Right ventricle myocardium inferior (tissue), 1 donor: ENCODE data around the gene MIB2. TPM values are rescaled to one million over a fixed set of nuclear protein-coding genes. Genes with fewer than 3 reads are reported as not detected.
A peak's percentile ranks its signal among the peaks of the same experiment; 100 is the strongest.

Experiments
- ATAC-seq: fragments of 200-7000 bp; cut with Tn5 transposase; one replicate; pipeline ENCODE4 v1.9.1; 2020; ENCODE audit warnings: mild to moderate bottlenecking, moderate library complexity
- DNase-seq: peaks from one replicate; pipeline ENCODE4 v3.0.0; 2021; ENCODE audit errors: missing footprints
- intact Hi-C: fragments of 100-400 bp; cut with DNase I; formaldehyde crosslinking; loops from one replicate; pipeline ENCODE4 v1.11.0; 2022
- total RNA-seq: library from RNA; stranded (reverse); fragmentation: NEBNext Ultra II Directional; extraction: Animal tissue kit (Norgen Biotek cat#: 25700); gene quantifications from one replicate; pipeline ENCODE4 v1.2.1, GENCODE V29; 2021
- donor health status: DM: no; HTN: yes; CAD: no; lungs with severe emphysema.

MIB2 gene
- total RNA-seq, 1 donor from 2014 or later: 103 TPM

GRCh38 chr1:1596493-1597274, 18.6 kb upstream of the MIB2 start:
- no peak for ATAC-seq
- intact Hi-C loops: no loop called here
- DNase-seq: no peak

GRCh38 chr1:1597275-1597930, 17.9 kb upstream of the MIB2 start:
- DNase-seq (no peak), ATAC-seq (peak; percentile 31)
- intact Hi-C loops: no loop called here

- intact Hi-C loops: no loop called here
- DNase-seq: no peak
- ATAC-seq: no peak
These were observed 17.1 kb upstream of the MIB2 start for GRCh38 chr1:1598051-1598719.

- intact Hi-C loops: no loop called here
- ATAC-seq (no peak), DNase-seq (no peak)
These were observed 16.6 kb upstream of the MIB2 start for GRCh38 chr1:1598720-1599029.

- intact Hi-C loops: no loop called here
- DNase-seq (peak; percentile 64), ATAC-seq (no peak)
These were observed 16.0 kb upstream of the MIB2 start for GRCh38 chr1:1599030-1599934.

- DNase-seq: peak; percentile 63
- intact Hi-C loops: no loop called here
- no peak for ATAC-seq
These were observed 15.1 kb upstream of the MIB2 start, which contains the start of gene FNDC10 for GRCh38 chr1:1599935-1600860. Gene FNDC10 (minus strand): TSS chr1:1600135. CDS start chr1:1600015, 120 bp downstream.

- intact Hi-C loops: no loop called here
- DNase-seq (no peak), ATAC-seq (no peak)
These were observed 14.3 kb upstream of the MIB2 start for GRCh38 chr1:1600861-1601563.

GRCh38 chr1:1601564-1602303, 13.6 kb upstream of the MIB2 start:
- ATAC-seq: no peak
- intact Hi-C loops: no loop called here
- DNase-seq: no peak

GRCh38 chr1:1602304-1602967, 12.9 kb upstream of the MIB2 start:
- ATAC-seq (no peak), DNase-seq (no peak)
- intact Hi-C loops: no loop called here

- intact Hi-C loops: no loop called here
- ATAC-seq (no peak), DNase-seq (peak; percentile 55)
These were observed 12.3 kb upstream of the MIB2 start for GRCh38 chr1:1602968-1603506.

GRCh38 chr1:1603671-1604373, 11.5 kb upstream of the MIB2 start:
- DNase-seq (no peak), ATAC-seq (no peak)
- intact Hi-C loops: no loop called here

GRCh38 chr1:1604374-1605033, 10.8 kb upstream of the MIB2 start:
- ATAC-seq (no peak), DNase-seq (no peak)
- intact Hi-C loops: no loop called here

GRCh38 chr1:1605034-1605591, 10.2 kb upstream of the MIB2 start:
- intact Hi-C loops: no loop called here
- ATAC-seq (no peak), DNase-seq (no peak)

GRCh38 chr1:1605724-1606123, 9.6 kb upstream of the MIB2 start:
- intact Hi-C loops: no loop called here
- DNase-seq: no peak

GRCh38 chr1:1606232-1606631, 9.1 kb upstream of the MIB2 start:
- intact Hi-C loops: no loop called here
- no peak for ATAC-seq
- DNase-seq: no peak

More at GRCh38 chr1:1605724-1606123, 9.6 kb upstream of the MIB2 start:
- ATAC-seq: no peak
